ENCODE results near the gene CPED1. TPM values are rescaled to one million over a fixed set of nuclear protein-coding genes. Genes with fewer than 3 reads are reported as not detected.

Gene CPED1
- 58.6 TPM for total RNA-seq

DNA sequence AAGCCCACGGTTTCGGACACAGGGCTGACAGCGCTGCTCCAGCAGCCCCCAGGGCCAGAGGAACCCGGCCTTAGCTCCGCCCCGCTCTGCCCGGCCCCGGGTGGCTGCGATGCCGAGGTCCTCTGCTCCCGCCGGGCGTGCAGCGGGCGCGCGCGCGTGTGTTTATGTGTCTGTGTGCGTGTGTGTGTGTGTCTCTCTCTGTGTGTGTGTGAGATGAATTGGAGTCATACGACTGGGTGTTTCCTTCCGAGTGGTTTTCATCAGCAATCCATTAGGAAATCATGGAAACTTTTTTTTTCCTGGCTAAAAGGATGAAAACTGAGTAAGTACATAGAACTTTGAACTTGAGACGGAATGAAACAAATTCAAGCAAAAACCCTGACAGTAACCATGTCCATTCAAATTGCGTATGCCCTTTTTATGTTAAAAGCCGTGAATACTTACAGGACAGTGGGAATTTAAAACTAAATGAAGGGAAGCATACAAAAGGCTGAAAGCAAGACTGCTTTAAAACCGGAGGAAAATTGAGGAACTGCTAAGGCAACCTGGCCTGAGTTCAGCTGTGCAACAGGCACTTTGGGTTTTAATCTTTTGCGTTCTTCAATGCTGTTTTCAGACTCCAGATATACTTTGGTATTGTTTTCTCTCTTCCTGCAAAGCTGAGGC is at the start of gene CPED1:
TSS of gene CPED1 (plus strand) at position 121 of the 666 bp plus-strand sequence. CDS start 911 bp downstream, outside the sequence.
- DNase-seq (ENCODE audit: low spot score) = peak; percentile 74

DNA sequence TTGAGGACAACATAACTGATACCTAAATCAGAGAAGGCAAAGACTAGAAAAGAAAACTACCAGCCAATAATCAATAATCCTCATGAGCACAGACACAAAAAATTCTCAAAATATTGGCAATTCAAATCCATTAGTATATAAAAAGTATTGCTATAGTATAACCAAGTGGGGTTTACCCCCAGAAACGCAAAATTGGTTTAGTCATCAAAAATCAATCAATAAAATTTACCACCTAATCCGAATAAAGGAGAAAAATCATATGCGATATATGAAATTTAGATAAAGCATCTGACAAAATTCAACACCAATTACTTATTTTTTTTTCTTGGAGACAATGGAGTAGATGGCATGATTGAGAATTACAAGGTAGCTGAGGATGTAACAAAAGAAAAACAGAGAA is 49.2 kb upstream of the CPED1 start:
- DNase-seq (ENCODE audit: low spot score) = no peak

DNA sequence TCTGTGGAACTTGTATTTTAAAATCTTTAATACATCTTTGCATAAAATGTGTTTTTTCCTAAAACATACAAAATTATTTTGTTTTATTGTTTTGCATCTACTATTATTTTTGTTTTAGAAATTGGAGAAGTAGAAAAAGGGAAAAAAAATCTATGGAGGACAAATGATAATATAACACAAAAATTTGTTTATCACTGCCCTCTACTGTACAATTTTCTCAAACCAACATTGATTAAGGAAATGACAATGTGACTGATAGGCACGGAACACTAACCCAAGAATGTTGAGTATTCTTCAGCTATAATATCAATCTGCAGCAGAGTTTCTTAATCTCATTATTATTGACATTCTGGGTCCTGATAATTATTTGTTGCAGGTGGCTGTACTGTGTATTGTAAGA is 47.4 kb upstream of the CPED1 start:
- DNase-seq (ENCODE audit: low spot score) = no peak

DNA sequence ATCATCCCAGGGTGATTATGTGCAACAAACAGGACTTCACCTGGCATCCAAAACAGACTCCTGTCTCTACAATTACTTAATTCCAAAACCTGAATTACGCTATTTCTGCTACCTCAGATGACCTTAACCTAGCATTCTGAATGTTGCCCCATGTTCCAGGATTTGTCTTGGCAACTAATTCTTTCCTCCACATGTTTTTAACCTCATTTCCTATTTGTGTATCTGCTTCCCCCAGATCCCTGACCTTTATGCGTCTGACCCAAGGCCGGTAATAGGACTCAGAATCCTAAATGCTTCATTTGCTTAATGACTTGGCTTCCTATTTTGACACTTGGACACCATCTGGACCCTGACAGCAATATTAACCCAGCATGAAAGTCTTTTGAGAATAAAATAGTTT is 46.7 kb upstream of the CPED1 start:
- no peak for DNase-seq (ENCODE audit: low spot score)

DNA sequence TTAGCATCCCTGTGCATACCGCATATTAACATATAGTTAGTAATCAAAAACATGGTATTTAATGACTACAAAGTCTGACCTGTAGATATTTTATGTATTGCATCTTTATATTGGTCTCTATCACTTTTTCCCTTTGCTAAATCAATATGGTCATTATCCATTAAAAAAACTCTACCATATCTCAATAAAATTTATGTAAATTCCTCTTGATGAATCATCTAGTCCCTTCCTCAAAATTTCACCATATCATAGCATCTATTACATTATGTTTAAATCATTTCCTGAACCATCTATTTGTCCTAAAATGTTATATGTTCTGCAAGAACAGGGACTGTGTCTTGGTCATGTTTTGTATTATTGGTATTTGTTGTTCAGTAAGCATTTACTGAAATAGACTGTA is 45.6 kb upstream of the CPED1 start:
- no peak for DNase-seq (ENCODE audit: low spot score)

DNA sequence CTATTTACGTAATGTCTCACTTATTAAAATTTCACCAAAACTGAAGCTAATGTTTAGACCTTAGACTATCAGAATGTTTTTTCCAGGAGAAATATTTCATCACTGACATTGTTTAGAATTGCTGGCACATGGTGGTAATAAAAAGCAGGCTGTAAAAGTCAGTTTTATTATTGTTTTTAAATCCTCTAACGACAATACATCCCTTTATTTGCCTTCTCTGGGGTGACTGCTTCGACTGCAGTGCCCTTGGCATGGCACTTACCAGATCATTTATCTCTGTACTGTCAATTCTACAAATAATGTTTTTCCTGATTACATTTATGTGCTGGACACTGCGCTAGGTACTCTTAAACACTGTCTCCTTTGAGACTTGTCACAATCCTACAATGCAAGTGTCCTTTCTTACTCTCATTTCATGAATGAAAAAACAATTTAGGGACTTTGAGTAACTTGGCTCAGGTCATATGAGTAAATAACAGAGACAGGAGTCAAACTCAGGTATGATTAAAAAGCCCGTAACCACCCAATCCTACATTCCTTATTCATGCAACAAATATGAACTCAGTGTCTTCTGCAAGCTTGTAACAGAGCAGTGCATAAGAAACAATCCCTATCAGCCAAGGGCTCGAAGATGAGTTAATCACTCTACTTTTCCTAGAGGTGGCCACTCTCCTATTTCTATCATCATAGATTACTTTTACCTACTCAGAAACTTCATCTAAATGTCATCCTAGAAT is 43.5 kb upstream of the CPED1 start:
- no peak for DNase-seq (ENCODE audit: low spot score)

DNA sequence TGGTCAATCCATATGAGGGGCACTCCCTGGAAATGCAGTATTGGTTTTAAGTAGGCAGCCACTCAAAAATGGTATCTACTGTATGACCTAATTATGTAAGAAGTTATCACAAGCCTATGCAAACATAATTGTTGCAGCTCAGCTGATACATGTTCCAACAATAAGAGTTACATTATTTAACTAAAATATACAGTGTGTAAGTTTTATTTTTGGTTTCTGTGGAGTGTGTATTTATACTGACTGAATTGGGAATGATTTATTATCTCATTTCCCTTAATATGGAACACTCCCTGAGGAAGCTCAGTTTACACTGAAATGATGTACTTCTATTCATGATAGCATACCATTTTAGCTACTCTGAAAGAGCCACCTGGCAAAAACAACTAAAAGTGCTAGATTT is 40.5 kb upstream of the CPED1 start:
- DNase-seq (ENCODE audit: low spot score) = no peak

DNA sequence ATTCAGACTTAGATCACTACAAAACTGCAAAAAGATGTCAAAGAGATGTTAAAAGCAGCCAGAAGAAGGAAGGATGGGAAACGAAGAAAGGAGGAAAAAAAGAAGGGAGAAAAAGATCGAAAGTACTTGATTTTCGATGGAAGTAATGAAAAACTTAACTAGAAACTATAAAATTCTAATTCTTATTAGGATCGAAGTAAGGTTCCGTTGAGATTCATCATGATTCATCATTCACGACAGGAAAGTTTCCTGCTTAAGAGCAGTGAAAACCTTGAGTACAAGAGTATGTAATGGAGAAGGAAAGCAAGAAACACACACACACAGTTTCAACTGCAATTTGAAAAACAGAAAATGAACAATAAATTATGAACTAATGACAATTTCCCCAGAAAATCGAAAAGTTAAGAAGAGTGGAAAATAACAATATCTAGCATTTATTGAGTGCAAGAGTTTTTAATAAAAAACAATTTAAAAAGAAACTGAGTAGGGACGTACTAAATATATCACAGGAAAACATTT is 39.1 kb upstream of the CPED1 start:
- DNase-seq (ENCODE audit: low spot score) = no peak

DNA sequence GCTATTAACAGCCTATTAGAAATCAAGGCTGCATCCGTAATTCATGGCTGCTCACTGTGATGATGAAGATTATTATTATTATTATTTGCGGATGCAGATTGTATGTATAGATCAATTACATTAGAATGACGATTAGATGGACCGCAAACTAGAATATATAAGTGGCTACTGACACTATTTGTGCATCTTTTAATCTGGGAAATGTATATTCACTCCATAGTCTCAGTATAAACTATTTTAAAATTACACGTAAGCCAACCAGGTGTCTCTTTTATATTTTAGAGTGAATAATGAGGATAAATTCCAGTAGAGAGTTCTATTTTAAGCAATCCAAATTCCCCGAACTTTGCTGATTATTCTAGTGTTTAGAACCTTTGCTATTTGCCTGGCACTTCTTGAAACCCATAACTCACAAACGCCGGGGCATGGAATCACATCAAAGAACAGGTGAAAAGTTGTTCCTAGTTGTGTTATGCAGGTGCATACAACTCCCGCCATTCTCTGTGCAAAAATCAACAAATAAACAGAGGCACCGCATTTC is 38.4 kb upstream of the CPED1 start:
- no peak for DNase-seq (ENCODE audit: low spot score)

DNA sequence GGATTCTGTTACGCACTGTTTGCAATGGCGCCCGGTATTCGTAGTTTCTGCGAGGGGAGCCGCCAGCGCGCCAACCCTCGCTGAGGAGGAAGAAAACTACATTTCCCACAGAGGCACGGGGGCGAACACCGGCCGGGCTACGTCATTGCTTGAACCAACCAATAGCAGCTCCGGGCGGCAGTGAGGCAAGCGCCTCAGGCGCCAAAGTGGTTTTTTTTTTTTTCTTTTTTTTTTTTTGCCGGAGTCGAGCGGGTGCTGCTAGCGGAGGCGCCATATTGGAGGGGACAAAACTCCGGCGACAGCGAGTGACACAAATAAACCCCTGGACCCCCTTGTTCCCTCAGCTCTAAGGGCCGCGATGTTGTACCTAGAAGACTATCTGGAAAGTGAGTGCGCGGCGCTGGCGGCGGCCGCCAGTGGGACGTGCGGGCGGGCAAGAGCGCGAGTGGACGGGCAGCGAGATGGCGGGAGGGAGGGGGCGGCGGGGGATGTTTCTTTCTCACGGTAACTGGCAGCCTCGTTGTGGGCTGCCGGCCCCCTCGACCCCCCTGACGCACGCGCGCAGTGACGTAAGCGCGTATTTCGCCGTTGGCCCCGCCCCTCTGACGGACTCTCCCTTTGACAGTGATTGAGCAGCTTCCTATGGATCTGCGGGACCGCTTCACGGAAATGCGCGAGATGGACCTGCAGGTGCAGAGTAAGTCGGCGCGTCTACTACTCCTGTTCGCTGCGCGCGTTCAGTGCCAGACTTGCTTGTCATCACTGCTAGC is 37.8 kb upstream of the CPED1 start, which contains the start of gene ING3:
TSS of gene ING3 (plus strand) at position 239 of the 770 bp plus-strand sequence. CDS start at position 359, 120 bp downstream.
- peak; percentile 98 for DNase-seq (ENCODE audit: low spot score)

DNA sequence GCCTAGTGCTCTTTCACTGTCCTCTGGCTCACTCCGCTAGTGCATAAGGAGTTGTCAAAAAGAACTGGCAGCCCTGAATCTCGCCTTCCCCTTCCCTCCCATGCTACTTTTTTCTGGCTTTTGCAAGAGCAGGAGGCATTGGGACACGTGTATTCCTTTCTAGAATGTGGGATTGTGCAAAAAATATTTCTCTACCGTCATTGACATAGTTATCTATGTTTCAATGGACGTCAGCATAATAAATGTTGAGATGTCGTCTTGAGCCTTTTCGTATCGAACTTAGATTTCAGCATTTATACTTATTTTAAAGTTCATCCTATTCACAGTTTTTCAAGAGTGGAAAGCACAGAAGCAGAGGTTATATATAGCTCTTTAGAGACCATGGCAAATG is 37.2 kb upstream of the CPED1 start:
- DNase-seq (ENCODE audit: low spot score) = no peak

DNA sequence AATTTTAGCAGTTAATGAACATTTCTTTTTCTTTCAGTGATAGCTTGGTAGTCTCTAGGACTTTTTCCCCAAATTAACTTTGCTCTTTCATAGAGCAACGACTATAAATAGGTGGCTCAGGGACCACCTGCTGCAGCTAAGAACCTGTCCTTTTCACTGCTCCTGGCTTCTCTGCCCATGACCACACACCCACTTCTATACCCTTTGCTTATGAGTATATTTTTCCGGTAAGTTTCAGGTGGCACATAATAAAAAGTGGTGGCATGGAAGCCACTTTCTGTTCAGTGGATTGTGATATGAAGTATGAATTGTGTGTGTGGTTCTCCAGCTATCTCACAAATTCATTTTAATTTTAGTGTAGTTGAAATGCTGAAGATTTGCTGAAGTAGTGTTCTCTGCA is 36.7 kb upstream of the CPED1 start:
- no peak for DNase-seq (ENCODE audit: low spot score)

DNA sequence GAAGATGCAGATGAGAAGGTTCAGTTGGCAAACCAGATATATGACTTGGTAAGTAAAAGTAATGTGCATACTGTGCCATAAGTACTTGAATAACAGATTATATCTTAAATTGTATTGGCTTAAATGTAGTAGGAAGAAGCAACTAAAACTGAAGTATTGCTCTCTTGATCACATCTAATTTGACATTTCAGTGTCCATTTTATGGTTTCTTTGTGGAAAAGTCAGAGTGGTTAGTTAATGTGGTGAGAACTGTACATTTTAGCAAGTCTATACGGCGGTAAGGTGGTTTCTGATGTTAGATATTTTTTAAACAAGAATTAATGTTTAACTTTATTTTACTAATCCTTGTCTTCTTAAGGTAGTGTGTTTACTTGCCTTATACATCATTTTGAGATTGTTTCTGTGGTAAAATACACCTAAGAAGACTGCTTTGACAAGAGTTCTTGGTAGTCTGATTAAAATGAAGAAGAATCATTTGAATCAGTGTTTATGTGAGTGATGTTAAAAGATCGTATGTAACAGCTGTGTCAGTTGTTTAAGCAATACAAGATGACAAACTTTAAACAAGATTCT is 32.8 kb upstream of the CPED1 start:
- no peak for DNase-seq (ENCODE audit: low spot score)

DNA sequence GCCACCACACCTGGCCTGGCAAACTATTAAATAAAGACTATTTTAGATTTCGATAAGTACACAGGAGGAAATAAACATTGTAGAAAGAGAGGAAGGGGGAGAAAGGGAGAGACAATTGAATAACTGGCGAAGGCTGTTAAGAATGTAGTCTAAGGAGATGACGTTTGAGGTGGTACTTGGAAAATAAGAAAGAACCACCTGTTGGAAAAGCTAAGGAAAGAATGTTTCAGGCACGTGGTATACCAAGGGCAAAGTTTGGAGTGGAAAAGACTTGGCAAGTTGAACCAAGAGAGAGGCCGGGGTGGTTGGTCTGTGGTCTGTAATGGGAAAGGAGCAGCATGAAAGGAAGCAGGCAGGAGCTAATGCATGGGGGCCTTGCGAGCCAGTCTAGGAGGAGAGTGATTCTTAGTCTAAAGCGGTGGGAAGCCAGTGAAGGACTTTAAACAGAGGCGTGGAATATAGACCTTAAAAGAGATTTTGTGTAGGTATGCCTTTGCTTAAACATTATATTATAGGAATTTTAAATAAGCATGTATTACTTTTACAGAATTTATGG is 28.5 kb upstream of the CPED1 start:
- no peak for DNase-seq (ENCODE audit: low spot score)

DNA sequence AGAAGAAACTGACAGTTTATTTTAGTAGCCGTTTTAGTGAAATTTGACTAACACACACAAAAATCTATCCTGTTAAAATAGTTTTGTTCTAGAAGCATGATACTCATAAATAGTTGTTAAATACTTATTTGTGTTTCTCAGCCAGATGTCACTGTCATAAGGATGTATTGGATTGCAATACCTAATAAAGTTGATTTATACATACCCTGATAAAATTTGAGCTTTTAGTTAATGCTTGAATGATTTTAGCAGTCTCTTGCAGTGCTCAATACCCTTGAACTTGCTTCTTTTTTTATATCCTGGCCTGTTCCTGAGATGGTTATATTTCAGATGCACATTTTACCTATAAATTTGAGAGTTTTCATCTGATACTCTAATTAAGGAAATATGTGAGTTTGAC is 27.8 kb upstream of the CPED1 start:
- no peak for DNase-seq (ENCODE audit: low spot score)

DNA sequence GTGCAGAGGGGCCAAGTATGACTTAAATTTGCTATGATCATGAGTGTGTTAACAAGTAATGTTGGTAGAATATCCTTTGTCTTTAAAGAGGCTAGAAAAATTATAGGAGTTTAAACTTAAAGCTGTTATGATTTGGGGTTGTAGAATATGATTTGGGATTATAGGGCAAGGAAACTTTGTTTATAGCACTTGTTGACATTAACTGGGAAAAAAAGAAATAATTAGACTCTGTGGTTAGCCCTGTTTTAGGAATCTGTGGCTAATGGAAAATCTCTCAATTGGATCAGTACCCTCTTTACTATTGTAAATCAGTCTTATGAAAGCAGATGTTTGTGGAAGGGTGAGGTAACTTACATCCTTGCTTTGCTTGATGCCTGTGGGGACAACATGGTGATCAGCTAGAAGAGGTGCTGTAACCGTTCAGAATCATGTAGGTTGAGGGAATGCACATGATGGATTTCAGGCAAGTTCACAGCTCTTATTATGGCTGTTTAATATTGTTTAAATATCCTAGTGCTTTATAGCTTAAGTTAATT is 26.8 kb upstream of the CPED1 start:
- DNase-seq (ENCODE audit: low spot score) = no peak

DNA sequence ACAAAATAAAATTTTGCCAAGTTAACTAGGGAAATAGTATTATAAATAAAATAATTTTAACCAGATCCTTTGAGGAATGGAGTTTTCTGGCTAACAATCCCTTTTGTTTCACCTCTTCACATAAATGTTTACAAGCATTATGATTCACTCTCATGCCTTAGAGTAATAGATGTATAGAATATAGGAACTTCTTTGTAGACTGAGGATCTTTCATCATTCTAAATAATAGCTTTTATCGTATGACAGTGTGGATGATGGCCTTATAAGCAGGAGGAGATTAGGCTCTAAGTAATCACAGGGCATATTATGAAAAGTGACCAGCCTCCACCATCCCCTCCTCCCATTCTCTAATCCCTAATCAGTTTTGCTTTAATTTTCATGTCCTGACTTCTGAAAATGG is 24.4 kb upstream of the CPED1 start:
- DNase-seq (ENCODE audit: low spot score) = no peak

DNA sequence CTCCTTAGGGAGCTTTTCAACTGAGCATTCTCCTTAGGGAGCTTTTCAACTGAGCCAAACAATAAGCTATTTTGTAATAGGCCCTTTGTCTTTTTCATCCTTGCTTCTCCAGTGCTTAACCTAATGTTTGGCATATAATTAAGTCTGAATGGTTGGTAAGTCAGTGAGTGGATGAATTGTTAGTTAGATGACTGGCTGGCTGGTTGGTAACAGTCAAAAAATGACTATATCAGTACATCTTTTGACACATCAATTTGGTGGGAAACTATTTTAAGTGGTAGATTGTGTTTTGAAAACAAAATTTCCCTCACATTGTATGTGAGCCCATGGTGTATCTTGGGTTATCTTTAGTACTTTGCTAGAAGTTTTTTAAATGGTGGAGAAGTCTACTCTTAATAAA is 21.6 kb upstream of the CPED1 start:
- DNase-seq (ENCODE audit: low spot score) = no peak

DNA sequence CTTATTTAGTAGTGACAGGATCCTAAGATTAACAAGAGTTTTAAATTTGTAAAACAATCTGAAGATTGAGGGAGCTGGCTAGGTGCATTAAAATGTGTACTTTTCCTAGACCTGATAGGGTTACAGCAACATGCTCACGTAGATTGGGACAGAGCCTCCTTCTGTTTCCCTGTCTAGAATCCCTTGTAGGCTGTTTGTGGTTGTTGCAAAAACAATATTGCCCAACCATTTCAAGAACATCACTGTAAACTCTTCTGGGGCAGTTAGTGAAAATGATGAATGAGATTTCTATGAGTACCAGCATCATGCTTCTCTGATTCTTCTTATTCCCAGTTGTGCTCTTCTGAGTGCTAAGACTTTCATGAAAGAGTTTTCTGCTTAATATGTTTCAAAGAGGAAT is 14.7 kb upstream of the CPED1 start:
- DNase-seq (ENCODE audit: low spot score) = no peak

DNA sequence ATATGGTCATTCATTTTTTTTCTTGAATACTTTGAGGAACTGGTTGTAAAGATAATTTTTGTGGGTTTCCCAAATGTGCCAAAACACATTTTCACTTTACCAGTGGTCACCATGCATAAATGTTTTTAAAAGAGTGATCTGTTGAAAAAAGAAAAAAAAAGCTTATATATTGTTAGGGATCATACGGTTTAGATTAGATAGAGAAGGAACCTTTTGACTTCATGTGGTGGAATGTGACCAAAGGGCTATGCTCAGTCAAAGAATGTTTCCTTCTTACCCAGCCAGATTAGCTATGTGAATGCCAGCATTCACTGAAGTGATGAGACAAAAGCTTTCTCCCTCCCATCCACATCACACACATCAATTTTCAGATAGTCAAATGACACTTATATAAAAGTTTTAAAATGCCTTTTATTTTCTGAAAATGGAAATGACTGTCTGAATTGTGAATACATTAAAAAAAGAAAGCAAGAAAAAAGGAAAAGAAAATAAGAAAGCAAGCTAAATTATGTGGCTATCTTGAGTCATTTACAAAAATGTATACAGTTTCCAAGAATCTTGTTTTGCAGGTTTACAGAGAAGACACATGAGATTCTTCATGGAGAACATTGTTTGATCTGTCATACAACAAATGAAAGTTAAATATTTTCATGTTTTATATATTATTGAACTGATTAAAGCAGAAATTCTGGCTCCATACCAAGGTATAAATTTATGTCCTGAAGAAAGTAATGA is 8.6 kb upstream of the CPED1 start:
- DNase-seq (ENCODE audit: low spot score) = no peak

DNA sequence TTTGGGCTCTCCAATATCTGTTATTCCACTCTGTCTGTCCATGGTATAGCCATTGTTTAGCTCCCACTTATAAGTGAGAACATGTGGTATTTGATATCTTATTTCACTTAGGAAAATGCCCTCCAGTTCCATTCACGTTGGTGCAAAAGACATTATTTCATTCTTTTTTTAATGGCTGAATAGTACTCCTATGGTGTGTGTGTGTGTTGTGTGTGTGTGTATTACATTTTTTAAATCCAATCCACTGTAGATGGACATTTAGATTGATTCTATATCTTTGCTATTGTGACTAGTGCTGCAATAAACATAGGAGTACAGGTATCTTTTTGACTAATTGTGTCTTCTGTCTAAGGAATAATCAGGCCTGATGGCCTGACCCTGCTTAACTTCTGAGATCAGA is 7.4 kb upstream of the CPED1 start:
- DNase-seq (ENCODE audit: low spot score) = no peak

Data from mucosa of gallbladder (tissue), 1 donor.